T-helper 1 cell (primary cell): ENCODE data around the gene SALL3.

Experiments
- DNase-seq, 5 donors: peaks; one replicate each; pipeline ENCODE4 v3.0.0-alpha.2; 2012 to 2020

The SALL3 gene

GRCh38 chr18:78965917-78966792 lies 13.5 kb upstream of the SALL3 start:
- DNase-seq, result no peak

GRCh38 chr18:78966793-78967106 lies 12.9 kb upstream of the SALL3 start:
- no peak for DNase-seq

- DNase-seq, result no peak
Observed at GRCh38 chr18:78967692-78968091, 11.9 kb upstream of the SALL3 start.

DNA sequence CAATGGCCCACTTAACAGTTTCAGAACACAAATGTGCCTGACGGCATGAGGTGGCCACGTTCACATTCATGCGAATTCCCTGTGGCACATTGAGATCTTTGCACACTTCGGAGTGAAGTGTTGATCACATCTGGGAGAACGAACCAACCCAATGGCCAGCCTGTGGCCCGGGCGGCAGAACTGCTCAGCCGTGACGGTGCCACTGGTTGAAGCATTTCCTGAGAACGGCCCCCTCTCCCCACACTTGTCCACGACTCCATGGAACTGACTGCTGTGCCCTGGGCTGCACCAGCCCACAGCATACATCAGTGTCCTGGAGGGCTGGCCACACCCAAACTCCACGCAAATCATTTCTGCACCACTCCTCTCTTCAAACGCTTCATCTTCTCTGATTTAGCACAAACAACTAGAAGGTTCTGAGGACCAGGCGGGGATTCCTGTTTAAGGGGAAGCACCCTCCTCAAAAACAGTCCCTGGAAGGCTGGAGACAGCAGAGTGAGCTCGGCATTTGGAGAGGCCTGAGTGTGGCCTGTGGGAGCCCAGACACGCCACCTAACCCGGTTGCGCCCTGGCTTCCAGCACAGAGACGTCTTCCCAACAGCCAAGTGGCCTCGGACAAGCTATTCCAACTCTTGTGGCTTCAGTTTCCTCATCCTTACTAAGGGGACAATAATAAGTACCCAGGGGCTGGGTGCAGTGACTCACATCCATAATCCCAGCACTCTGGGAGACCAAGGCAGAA lies 9.9 kb upstream of the SALL3 start:
- DNase-seq, result no peak

- DNase-seq, result no peak
Observed at GRCh38 chr18:78970774-78971333, 8.8 kb upstream of the SALL3 start.

- DNase-seq, result no peak
Observed at GRCh38 chr18:78971511-78972245, 7.9 kb upstream of the SALL3 start.

- no peak for DNase-seq
Observed at GRCh38 chr18:78972385-78972918, 7.2 kb upstream of the SALL3 start.

DNA sequence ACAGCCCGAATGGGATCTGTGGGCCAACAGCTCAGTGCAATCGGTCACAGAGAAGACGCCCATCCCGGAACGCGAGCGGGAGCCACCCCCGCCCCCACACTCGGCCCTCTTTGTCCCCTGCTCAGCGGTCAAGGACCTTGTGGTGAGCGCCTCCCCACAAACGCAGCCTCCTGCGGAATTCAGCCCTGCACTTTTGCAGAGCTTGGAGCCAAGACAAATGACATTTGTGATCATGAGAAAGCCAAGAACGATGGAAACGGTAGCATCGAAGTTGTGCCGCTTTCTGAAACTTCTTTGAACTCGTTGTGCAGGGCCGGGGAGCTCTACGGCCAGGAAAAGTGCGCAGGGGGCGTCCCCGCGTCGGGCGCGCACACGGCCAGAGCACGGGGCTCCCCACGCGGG lies 6.7 kb upstream of the SALL3 start:
- DNase-seq, result no peak

DNA sequence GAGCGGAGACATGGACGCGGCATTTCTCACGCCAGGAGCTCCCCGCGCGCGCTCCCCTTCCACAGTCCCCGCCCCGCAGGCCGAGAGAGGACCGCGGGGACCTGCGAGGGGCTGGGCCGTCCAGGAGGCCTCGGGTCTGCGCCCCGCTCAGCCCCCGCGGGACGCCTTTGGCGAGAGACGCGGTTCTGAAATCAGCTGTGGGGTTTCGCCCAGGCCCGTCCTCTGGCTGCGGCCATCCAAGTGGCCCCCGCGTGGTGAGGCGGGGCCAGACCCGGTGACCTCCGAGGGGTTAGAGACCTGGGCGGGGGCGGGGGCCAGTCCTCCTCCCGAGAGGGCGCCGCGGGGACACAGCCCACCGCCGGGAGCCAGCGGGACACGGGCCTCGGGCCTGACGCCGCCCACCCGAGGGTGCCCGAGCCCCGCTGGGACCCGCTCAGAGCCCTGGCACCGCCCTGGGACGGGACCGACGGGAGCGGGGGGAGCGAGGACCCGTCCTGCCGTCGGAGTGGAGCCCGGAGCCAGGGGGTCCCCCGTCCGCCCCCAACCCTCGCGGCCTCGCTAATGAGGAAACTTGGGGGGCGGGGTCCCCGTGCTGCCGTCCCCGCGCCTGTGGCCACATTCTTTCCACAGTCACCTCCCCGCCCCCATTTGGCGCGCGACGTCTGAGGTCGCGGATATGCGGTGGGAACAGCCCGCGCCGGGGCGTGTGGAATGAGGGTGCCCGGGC lies 6.1 kb upstream of the SALL3 start:
- no peak for DNase-seq

- DNase-seq, result no peak
Observed at GRCh38 chr18:78974115-78974761, 5.4 kb upstream of the SALL3 start.

DNA sequence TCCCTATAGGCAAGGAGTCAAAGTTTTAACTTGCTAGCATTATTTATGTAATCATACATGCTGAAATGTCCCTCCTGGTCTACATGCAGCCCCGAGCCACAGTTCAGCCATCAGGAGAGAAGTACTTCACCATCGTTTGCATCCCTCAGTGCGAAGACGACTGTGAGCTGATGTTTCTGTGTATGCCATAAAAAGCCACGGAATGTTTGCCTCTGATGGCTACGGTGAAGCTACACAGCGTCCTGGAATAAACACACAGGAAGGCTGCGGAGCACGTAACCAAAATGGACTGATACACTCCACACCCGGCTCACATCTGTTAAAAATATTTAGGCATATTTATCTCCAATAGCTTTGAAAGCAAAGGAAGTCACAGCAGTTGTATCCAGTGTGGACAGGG lies 4.3 kb upstream of the SALL3 start:
- DNase-seq, result no peak

DNA sequence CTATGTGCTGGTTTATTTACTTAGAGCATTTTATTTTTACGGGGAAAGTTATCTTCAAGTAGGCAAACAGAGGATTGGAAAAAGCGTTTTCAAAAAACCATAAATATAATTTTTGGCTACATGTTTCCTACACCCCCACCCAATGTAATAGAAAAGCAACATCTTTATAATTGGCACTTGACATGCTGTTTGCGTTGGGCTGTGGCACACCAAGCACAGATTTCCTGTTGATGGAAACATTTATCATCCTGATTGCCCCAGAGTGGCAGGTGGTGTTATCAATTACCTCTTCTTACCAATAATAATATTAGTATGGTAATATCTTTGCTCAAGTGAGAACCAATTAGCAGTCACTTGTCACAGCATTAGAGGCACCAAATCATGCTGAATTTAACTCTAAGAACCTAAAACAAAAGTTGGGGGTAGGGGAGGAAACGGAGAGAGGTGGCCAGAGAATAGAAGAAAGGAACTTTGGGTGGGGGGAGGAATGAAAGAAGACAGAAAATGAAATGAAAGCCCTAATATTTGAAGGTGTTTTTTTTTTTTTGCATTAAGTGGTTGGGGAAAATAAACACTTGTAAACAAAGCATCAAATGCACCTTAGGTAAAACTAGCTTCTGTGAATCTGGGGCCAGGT lies 3.8 kb upstream of the SALL3 start:
- no peak for DNase-seq

- DNase-seq, result no peak
Observed at GRCh38 chr18:78976765-78977636, 2.6 kb upstream of the SALL3 start.

- no peak for DNase-seq
Observed at GRCh38 chr18:78977637-78978348, 1.8 kb upstream of the SALL3 start.

GRCh38 chr18:78978349-78979055 lies 1.1 kb upstream of the SALL3 start:
- DNase-seq, result no peak

GRCh38 chr18:78979056-78979729 lies 425 bp upstream of the SALL3 start:
- no peak for DNase-seq

DNA sequence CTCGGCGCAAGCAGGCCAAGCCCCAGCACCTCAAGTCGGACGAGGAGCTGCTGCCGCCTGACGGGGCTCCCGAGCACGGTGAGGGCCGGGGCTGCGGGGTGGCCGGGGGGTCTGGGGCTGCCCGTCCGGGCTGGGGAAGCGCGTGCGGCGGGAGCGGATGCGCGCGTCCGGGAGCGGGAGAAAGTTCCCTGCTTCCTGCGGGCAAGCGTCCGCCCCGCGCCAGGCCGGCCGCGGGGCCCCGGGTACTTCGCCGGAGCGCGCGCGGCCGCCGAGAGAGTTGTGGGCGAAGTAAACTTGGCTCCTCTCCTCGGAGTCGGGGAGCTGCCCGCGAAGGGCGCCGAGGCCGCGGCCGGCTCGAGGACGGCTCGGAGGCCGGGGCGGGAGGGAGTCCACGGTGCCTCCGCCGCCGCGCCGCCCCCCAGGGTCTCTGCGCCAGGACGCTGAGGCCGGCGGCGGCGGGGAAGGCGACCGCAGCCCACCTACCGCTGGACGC lies 707 bp downstream of the SALL3 start:
- no peak for DNase-seq

DNA sequence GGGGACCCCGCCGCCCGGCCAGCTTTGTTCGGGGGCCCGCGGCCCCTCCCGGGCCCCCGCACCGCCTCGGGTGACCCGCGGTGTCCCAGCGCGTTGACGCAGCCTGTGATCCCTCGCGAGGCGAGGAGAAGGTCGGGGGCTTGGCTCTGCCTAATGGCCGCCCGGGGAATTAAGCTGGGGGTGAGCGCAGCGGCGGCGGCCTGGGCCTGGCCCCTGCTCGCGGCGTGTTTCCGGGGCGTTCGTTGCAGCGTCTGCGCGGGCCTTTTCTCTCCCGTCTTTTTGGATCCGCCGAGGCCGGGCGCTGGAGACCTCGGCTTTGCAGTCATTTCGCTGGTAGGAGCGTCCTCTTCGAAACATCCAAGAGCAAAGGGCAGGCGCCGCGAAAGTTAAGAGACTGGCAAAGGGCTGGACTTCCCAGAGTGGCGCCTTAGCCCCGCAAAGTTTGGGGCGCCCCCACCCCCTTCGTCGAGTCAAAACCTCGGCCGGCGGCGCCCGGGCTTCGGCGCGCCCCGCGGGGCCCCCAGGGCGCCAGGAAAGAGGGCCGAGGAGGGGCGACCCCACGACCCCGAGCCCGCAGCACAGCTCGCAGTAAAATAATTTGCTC lies 1.3 kb downstream of the SALL3 start:
- DNase-seq, result no peak
